ENCODE data around the gene TXK. TPM values are rescaled to one million over a fixed set of nuclear protein-coding genes. Genes with fewer than 3 reads are reported as not detected.

The TXK gene
- total RNA-seq, 1 experiment from 2014 or later = 1.7 TPM

GRCh38 chr4:48127231-48127630 is 6.8 kb downstream of the TXK start:
- Histone ChIP-seq H3K4me1 (peaks cover 58% of the 10 kb centered on the region), H3K27me3 (replicated peaks; ENCODE audit: control insufficient read depth, insufficient read depth, low read length) (no peaks in the 10 kb centered on the region), H3K36me3 (ENCODE audit: control insufficient read depth, insufficient read depth, low read length) (no peaks in the 10 kb centered on the region), H3K9me3 (no peaks in the 10 kb centered on the region), H3K4me3 (ENCODE audit: low read depth, low read length) (no peak overlapping the region)
- intact Hi-C loops (cut with micrococcal nuclease; ENCODE audit: unreplicated experiment) = loop anchor here (1.0 to 5.0 kb wide), 6 partner anchors 14 to 419 kb away; partner anchors contain the start of gene TEC
- peak overlapping the region; percentile 66 for H3K4me3 Mint-ChIP-seq (ENCODE audit: unreplicated experiment)
- ChIA-PET CTCF (interaction anchor here (0.5 to 1.6 kb wide), 10 partner anchors 9 to 490 kb away, joined by 3 to 8 read pairs (median 6); partner anchors contain the start of gene NFXL1), POLR2A (no interaction called here)
- H3K27ac Mint-ChIP-seq (ENCODE audit: unreplicated experiment) = peak overlapping the region; percentile 94
- H3K36me3 Mint-ChIP-seq (ENCODE audit: insufficient read depth, unreplicated experiment) = peaks cover 8% of the 10 kb centered on the region
- BruUV-seq (replicated peaks) = no TSS peak
- no peaks in the 10 kb centered on the region for H3K27me3 Mint-ChIP-seq (ENCODE audit: insufficient read depth, unreplicated experiment)
- H3K4me1 Mint-ChIP-seq (ENCODE audit: low read depth, unreplicated experiment) = peaks cover 41% of the 10 kb centered on the region
- peak; percentile 58 to 61 for DNase-seq
- TF ChIP-seq, protein P1, sequence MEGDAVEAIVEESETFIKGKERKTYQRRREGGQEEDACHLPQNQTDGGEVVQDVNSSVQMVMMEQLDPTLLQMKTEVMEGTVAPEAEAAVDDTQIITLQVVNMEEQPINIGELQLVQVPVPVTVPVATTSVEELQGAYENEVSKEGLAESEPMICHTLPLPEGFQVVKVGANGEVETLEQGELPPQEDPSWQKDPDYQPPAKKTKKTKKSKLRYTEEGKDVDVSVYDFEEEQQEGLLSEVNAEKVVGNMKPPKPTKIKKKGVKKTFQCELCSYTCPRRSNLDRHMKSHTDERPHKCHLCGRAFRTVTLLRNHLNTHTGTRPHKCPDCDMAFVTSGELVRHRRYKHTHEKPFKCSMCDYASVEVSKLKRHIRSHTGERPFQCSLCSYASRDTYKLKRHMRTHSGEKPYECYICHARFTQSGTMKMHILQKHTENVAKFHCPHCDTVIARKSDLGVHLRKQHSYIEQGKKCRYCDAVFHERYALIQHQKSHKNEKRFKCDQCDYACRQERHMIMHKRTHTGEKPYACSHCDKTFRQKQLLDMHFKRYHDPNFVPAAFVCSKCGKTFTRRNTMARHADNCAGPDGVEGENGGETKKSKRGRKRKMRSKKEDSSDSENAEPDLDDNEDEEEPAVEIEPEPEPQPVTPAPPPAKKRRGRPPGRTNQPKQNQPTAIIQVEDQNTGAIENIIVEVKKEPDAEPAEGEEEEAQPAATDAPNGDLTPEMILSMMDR (IDR thresholded peaks at IDR 0.05; ENCODE audit: insufficient read depth in 1 of 2, low read depth in 1 of 2, low read length in 1 of 2, severe bottlenecking in 1 of 2, unreplicated experiment in 1 of 2) = no peak
- H3K9me3 Mint-ChIP-seq (ENCODE audit: unreplicated experiment) = no peaks in the 10 kb centered on the region

GRCh38 chr4:48126621-48127020 is 7.4 kb downstream of the TXK start:
- peak overlapping the region; percentile 66 for H3K4me3 Mint-ChIP-seq (ENCODE audit: unreplicated experiment)
- DNase-seq = no peak
- intact Hi-C loops (cut with micrococcal nuclease; ENCODE audit: unreplicated experiment) = loop anchor here (1.0 to 5.0 kb wide), 6 partner anchors 15 to 420 kb away; partner anchors contain the start of gene TEC
- H3K36me3 Mint-ChIP-seq (ENCODE audit: insufficient read depth, unreplicated experiment) = peaks cover 8% of the 10 kb centered on the region
- POLR2A ChIA-PET = no interaction called here
- H3K27ac Mint-ChIP-seq (ENCODE audit: unreplicated experiment) = peak overlapping the region; percentile 94
- H3K27me3 Mint-ChIP-seq (ENCODE audit: insufficient read depth, unreplicated experiment) = no peaks in the 10 kb centered on the region
- H3K9me3 Mint-ChIP-seq (ENCODE audit: unreplicated experiment) = no peaks in the 10 kb centered on the region
- Histone ChIP-seq H3K27me3 (replicated peaks; ENCODE audit: control insufficient read depth, insufficient read depth, low read length) (no peaks in the 10 kb centered on the region), H3K4me1 (peaks cover 52% of the 10 kb centered on the region), H3K4me3 (ENCODE audit: low read depth, low read length) (no peak overlapping the region), H3K9me3 (no peaks in the 10 kb centered on the region), H3K36me3 (ENCODE audit: control insufficient read depth, insufficient read depth, low read length) (no peaks in the 10 kb centered on the region)
- peaks cover 36% of the 10 kb centered on the region for H3K4me1 Mint-ChIP-seq (ENCODE audit: low read depth, unreplicated experiment)
- CTCF ChIA-PET = interaction anchor here (0.6 to 1.5 kb wide), 2 partner anchors 149 to 491 kb away, joined by 6 to 8 read pairs; no protein-coding TSS in a partner anchor
- no TSS peak for BruUV-seq (replicated peaks)
- TF ChIP-seq, protein P1 (IDR thresholded peaks at IDR 0.05; ENCODE audit: insufficient read depth in 1 of 2, low read depth in 1 of 2, low read length in 1 of 2, severe bottlenecking in 1 of 2, unreplicated experiment in 1 of 2) = no peak

DNA sequence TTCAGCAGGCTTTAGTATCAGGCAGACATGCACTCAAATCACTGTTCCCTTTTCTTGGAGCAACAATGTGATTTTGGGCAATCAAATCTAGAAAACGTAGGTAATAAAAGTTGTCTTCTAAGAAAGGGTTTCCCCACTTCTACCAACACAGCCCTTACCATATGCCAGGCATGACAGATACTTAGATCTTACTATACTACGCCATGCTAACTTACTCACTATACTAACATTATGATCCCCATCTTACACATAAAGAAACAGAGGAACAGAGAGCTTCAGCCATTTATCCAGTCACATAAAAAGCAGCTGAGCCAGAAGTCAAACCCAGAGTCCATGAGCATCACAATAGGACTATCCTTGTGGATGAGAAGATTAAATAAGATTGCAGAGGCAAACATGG is 9.2 kb downstream of the TXK start:
- Mint-ChIP-seq H3K4me3 (ENCODE audit: unreplicated experiment) (no peak overlapping the region), H3K27me3 (ENCODE audit: insufficient read depth, unreplicated experiment) (no peaks in the 10 kb centered on the region), H3K27ac (ENCODE audit: unreplicated experiment) (no peak overlapping the region), H3K9me3 (ENCODE audit: unreplicated experiment) (no peaks in the 10 kb centered on the region), H3K36me3 (ENCODE audit: insufficient read depth, unreplicated experiment) (peaks cover 8% of the 10 kb centered on the region), H3K4me1 (ENCODE audit: low read depth, unreplicated experiment) (peaks cover 26% of the 10 kb centered on the region)
- H3K27me3 ChIP-seq (replicated peaks; ENCODE audit: control insufficient read depth, insufficient read depth, low read length) = no peaks in the 10 kb centered on the region
- peaks cover 38% of the 10 kb centered on the region for H3K4me1 ChIP-seq
- no peak for DNase-seq
- H3K36me3 ChIP-seq (ENCODE audit: control insufficient read depth, insufficient read depth, low read length) = no peaks in the 10 kb centered on the region
- H3K9me3 ChIP-seq = no peaks in the 10 kb centered on the region
- POLR2A ChIA-PET = no interaction called here
- intact Hi-C loops (cut with micrococcal nuclease; ENCODE audit: unreplicated experiment) = loop anchor here (5.0 kb wide), 2 partner anchors 53 to 142 kb away; partner anchors contain the start of gene TEC
- no peak overlapping the region for H3K4me3 ChIP-seq (ENCODE audit: low read depth, low read length)
- CTCF ChIA-PET = no interaction called here
- TF ChIP-seq, protein P1 (IDR thresholded peaks at IDR 0.05; ENCODE audit: insufficient read depth in 1 of 2, low read depth in 1 of 2, low read length in 1 of 2, severe bottlenecking in 1 of 2, unreplicated experiment in 1 of 2) = no peak
- no TSS peak for BruUV-seq (replicated peaks)
